Measurements from ENCODE around the gene CDHR2. TPM values are rescaled to one million over a fixed set of nuclear protein-coding genes. Genes with fewer than 3 reads are reported as not detected.

CDHR2 gene
- total and polyA plus RNA-seq, 2 of the 13 experiments (the other 11 are each of a cell fraction or from before 2014, with no cell fraction given) = 17.9 to 20.9 TPM

GRCh38 chr5:176611435-176611834 lies 62.3 kb downstream of the CDHR2 start (continued):
- TF ChIP-seq ZXDC (CRISPR knock-in tag; IDR thresholded peaks at IDR 0.05) = no peak
- TF ChIP-seq ZNF75D (CRISPR knock-in tag; IDR thresholded peaks at IDR 0.05; ENCODE audit: borderline replicate concordance) = no peak
- TF ChIP-seq TOPORS (CRISPR knock-in tag; IDR thresholded peaks at IDR 0.05) = peak; percentile 78; the same call in 1 of the 2 replicates
- 0 out of 2 replicates have a peak, but pooled peaks have one; percentile 28 for TF ChIP-seq TP53 (CRISPR knock-in tag; conservative IDR thresholded peaks at IDR 0.05)
- peak; percentile 43; the same call in 1 of the 2 replicates for TF ChIP-seq AHR (CRISPR knock-in tag; IDR thresholded peaks at IDR 0.05)
- no peak for TF ChIP-seq NR2F1 (CRISPR knock-in tag; IDR thresholded peaks at IDR 0.05)
- TF ChIP-seq SNRNP70 (IDR thresholded peaks at IDR 0.05; ENCODE audit: low read depth, low read length) = no peak
- no peak for TF ChIP-seq SRSF1 (optimal IDR thresholded peaks at IDR 0.05; ENCODE audit: low read depth, low read length)
- TF ChIP-seq MED1 (CRISPR knock-in tag; IDR thresholded peaks at IDR 0.05) = 0 out of 2 replicates have a peak, but pooled peaks have one; percentile 45
- TF ChIP-seq ZNF607 (CRISPR knock-in tag; IDR thresholded peaks at IDR 0.05; ENCODE audit: borderline replicate concordance) = 0 out of 2 replicates have a peak, but pooled peaks have one; percentile 41
- TF ChIP-seq ZNF605 (CRISPR knock-in tag; IDR thresholded peaks at IDR 0.05) = peak; percentile 40; the same call in 1 of the 2 replicates
- no peak for TF ChIP-seq TCF7 (IDR thresholded peaks at IDR 0.05; ENCODE audit: low read depth)
- no peak for TF ChIP-seq ZNF761 (CRISPR knock-in tag; conservative IDR thresholded peaks at IDR 0.05)
- no peak for TF ChIP-seq ZNF382 (CRISPR knock-in tag; IDR thresholded peaks at IDR 0.05; ENCODE audit: borderline replicate concordance)
- TF ChIP-seq ASH2L (IDR thresholded peaks at IDR 0.05; ENCODE audit: insufficient read length, low read depth, low read length) = no peak
- TF ChIP-seq REXO4 (CRISPR knock-in tag; IDR thresholded peaks at IDR 0.05; ENCODE audit: borderline replicate concordance) = 0 out of 2 replicates have a peak, but pooled peaks have one; percentile 41
- TF ChIP-seq NBN (conservative IDR thresholded peaks at IDR 0.05) = no peak
- no peak for TF ChIP-seq ZNF570 (CRISPR knock-in tag; IDR thresholded peaks at IDR 0.05; ENCODE audit: borderline replicate concordance)
- no peak for TF ChIP-seq ZNF549 (CRISPR knock-in tag; IDR thresholded peaks at IDR 0.05)
- TF ChIP-seq ZMAT3 (CRISPR knock-in tag; conservative IDR thresholded peaks at IDR 0.05) = peak; percentile 68; the same call in 1 of the 2 replicates
- no peak for TF ChIP-seq ZFP1 (CRISPR knock-in tag; IDR thresholded peaks at IDR 0.05)
- no peak for TF ChIP-seq ZNF496 (CRISPR knock-in tag; IDR thresholded peaks at IDR 0.05; ENCODE audit: insufficient replicate concordance)
- TF ChIP-seq JUNB (CRISPR knock-in tag; IDR thresholded peaks at IDR 0.05; ENCODE audit: borderline replicate concordance) = no peak
- peak; percentile 80; the same call in 1 of the 2 replicates for TF ChIP-seq AKNA (CRISPR knock-in tag; IDR thresholded peaks at IDR 0.05; ENCODE audit: borderline replicate concordance)

Data from HepG2 (cell line).